Midbrain (tissue), 1 donor: ENCODE data around the gene FAT1.
"Not testable (repeated sequence)": the region's sequence is repeated elsewhere in the genome, so short reads cannot be mapped to it uniquely, and the experiment has no call there.

Experiments used
- DNase-seq: peaks from one replicate; lab custom pipeline; 2025; lab: John Stamatoyannopoulos, UW

Gene FAT1

GRCh38 chr4:186659456-186659855 is 64.2 kb downstream of the FAT1 start:
- not testable (repeated sequence) for DNase-seq

- no peak for DNase-seq
Measured at GRCh38 chr4:186658657-186659056, 65.0 kb downstream of the FAT1 start.

DNA sequence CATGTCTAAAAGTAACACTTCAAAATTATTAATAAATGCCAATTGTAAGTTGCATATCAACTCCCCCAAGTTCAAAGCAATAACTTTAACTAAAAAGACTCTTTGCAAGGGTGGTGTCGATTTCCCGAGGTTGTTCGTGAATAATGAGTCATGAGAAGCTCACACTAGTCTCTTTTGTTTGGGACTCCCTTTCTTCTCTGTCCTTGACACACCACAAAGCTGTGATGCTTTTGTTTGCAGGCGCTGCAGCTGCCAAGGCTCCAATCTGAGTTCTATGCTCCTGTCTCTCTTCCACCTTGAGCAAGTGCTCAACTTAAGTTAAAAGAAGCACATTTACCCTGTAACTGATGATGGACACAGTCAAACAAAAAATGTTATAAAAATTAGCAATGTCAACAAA is 65.9 kb downstream of the FAT1 start:
- peak; percentile 23 for DNase-seq

DNA sequence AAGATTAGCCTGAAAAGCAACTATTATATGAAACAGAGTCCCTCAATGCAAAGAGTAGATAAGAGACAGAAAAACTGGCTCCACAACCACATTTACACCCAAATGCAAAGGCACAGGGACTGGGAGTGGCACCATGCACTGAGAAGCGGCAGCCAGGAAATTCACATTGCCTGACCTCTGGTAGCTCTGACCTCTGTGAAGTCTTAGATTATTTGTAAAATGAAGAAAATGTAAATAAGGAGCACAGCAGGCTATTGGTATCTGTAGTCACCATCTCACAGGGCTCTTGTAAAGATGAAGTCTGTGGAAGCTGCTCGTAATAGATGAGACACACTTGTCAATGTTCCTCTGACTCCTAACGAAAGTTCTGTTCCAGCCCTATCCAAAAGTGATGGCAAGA is 69.7 kb downstream of the FAT1 start:
- no peak for DNase-seq

DNA sequence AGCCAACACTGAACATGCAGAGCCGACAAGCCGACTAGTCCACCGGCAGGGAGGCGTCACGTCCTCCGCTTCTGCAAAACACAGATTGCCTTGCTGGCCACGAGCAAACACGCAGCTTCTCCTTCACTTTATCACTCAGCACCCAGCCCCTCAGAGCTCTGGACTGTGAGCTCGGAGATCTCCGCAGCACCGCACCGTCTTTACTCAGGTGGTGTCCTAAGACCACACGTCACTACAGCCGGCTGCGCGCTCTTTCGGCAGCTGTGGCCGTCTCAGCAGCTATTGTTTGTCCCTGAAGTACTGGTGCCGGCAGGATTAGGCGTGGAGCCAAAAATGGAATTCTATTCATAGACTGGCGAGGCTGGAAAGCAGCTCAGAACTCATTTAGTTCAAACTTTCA is 72.0 kb downstream of the FAT1 start:
- peak; percentile 85 for DNase-seq

GRCh38 chr4:186651181-186651603 is 72.5 kb downstream of the FAT1 start:
- no peak for DNase-seq

GRCh38 chr4:186650401-186651180 is 73.1 kb downstream of the FAT1 start:
- DNase-seq, result no peak

DNA sequence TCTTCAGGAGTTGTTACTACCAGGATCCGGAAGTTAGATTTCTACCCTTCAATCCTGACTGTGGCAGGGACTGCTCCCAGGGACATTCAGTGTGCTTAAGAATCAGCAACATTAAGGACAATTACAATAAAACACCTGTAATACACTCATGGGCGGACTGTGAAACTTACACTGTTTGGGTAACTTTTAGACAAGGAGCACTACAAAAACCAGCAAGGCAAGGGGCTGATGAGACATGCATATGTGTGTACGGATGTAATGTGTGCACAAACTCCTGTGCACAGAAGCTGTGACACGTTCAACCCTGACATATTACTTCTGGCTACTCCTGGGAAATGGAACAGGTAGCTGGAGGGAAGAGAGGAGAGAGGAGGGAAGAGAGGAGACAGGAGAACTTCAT is 75.8 kb downstream of the FAT1 start:
- no peak for DNase-seq

- DNase-seq, result no peak
Measured at GRCh38 chr4:186644737-186645261, 78.9 kb downstream of the FAT1 start.

- no peak for DNase-seq
Measured at GRCh38 chr4:186644311-186644638, 79.4 kb downstream of the FAT1 start.

GRCh38 chr4:186643501-186644310 is 80.0 kb downstream of the FAT1 start:
- DNase-seq, result no peak

- DNase-seq, result no peak
Measured at GRCh38 chr4:186642998-186643397, 80.7 kb downstream of the FAT1 start.

- no peak for DNase-seq
Measured at GRCh38 chr4:186642530-186642929, 81.1 kb downstream of the FAT1 start.

- no peak for DNase-seq
Measured at GRCh38 chr4:186634591-186635128, 89.0 kb downstream of the FAT1 start.

DNA sequence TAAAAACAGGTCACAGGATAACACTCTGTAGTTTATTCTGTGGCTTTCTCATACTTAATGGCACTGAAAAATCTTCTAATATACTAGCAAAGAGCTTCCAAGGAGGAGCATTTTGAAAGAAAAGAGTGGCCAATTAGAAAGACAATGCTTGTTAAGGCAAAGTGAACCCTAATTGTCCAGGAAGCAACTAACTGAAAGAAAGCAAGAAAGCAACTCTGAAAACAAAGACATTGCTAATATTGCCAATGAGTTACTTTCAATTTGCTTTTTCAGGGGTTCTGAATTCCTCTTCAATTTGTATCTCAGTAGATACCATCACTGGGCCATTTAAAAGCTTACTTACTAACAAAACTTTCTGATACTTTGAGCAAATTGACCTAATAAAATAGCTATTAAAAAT is 89.8 kb downstream of the FAT1 start:
- no peak for DNase-seq

GRCh38 chr4:186630128-186630527 is 93.5 kb downstream of the FAT1 start:
- DNase-seq, result no peak

DNA sequence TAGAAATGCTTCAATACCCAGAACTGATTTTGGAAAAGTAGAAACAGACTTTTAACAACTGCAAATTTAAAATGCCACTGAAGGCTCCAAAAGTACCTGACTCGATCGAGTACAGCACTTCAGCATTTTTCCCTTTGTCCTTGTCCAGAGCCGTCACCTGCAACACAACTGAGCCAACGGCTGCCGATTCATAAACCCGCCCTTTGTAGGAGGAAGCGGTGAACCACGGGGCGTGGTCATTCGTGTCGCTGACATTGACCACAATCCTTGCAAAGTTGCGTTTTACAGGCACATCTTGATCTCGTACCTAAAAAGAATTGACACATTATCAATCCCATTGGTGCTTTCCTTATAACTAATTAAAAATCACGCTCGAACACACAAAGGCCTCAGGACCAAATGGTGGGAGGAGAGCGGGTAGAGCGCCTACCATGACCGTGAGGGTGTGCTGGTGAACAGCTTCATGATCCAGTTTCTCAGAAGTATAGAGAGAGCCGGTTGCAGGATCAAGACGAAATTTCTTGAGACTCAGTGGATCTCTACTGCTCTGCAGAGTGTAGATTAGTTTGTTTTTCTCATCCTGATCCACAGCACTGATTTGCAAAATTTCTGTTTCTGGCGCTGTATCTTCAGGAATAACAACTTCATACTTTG is 95.5 kb downstream of the FAT1 start:
- no peak for DNase-seq

- no peak for DNase-seq
Measured at GRCh38 chr4:186627226-186627865, 96.3 kb downstream of the FAT1 start.

DNA sequence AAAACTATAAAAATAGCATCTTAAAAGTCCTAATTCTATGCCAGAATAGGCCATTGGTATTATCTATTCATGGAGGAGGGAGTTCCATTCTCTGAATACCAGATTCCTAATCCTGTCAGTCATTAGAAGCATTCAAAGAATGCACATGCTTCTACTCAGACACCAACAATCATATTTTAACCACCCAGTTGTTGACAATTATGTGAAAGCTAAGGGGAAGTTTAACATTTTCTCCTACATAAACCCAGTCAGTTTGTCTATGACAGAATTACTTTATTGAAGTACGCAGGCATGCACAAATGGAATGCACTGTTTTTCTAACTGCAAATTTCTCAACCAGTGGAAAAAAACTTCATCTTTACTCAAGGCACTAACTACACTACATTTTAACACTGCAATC is 98.7 kb downstream of the FAT1 start:
- no peak for DNase-seq

DNA sequence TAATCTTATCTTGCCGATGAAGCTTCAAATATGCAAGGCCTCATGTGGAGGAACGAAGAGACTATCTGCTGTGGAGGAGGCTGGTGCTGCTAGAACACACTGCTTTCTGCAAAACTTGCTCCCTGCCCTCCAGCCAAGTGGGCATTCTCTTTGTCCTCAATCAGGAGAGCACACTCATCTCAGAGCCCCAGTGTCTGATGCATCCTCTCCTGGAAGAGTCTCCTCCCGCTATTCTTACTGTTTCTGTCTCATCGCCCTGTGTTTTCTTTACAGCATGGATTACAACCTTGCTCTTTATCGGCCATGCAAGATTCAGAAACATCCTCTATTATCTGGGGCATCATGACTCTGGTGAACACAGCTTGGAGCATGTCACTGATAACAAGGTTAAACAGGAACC is 100.1 kb downstream of the FAT1 start:
- DNase-seq, result no peak

GRCh38 chr4:186622788-186623464 is 100.7 kb downstream of the FAT1 start:
- no peak for DNase-seq
